GM12873 (cell line): ENCODE data around the gene AKAP13.

ENCODE experiments used
- TF ChIP-seq, protein P1 (sequence below): IDR thresholded peaks from 2 replicates; pipeline ENCODE4 v1.5.1; 2012; ENCODE audit warnings: low read depth, mild to moderate bottlenecking, moderate library complexity, low read length, control low read depth; ENCODE audit not compliant: insufficient read depth; ENCODE audit errors: missing control alignments

The AKAP13 gene

DNA sequence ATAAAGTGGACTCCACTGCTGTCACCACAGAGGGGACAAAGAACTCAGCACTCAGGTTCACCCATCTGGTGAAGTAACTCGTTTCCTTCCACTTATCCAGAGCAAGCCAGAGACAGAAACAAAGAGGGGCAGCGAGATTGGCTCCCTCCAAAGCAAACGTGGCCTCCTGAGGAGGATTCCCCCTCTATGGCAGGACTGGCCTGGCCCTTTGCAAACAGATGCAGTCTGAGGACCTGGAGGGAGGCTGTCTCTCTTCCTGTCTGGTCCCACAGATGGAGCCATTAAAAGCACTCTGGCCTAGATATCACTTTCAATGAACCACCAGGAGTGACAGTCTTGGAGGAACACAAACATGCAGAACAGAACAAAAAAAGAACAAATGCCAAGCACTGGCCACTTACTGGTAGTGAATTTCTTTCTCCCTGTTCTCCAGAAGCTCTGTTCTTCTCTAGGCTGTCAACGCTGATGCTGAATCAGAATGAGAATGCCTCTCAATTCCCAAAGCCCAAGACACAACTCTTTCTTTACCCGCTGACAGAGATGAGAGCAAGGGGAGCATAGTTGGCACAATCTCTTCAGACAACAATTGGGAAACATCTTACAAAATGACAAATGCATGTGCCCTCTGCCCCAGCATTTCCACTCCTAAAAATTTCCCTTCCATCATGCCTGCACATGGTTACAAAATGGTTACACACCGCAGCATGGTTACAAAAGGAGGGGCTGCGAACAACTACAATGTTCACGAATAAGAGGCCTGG is 400.0 kb downstream of the AKAP13 start:
- TF ChIP-seq, protein P1, sequence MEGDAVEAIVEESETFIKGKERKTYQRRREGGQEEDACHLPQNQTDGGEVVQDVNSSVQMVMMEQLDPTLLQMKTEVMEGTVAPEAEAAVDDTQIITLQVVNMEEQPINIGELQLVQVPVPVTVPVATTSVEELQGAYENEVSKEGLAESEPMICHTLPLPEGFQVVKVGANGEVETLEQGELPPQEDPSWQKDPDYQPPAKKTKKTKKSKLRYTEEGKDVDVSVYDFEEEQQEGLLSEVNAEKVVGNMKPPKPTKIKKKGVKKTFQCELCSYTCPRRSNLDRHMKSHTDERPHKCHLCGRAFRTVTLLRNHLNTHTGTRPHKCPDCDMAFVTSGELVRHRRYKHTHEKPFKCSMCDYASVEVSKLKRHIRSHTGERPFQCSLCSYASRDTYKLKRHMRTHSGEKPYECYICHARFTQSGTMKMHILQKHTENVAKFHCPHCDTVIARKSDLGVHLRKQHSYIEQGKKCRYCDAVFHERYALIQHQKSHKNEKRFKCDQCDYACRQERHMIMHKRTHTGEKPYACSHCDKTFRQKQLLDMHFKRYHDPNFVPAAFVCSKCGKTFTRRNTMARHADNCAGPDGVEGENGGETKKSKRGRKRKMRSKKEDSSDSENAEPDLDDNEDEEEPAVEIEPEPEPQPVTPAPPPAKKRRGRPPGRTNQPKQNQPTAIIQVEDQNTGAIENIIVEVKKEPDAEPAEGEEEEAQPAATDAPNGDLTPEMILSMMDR, result no peak

DNA sequence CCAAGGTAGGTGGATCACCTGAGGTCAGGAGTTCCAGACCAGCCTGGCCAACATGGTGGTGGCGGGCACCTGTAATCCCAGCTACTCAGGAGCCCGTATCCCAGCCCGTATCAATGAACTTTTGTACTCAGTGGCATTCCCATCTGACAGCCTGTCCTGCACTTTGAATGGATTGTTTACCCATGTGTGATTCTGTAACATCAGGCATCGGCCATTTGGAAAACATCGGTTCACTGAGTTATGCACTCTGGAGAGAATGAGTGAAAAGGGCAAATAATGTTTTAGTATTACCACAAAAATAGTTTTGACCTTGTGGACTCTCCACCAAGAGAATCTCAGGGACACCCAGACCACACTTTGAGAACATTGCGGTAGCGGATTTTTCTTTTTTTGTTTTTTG is 400.7 kb downstream of the AKAP13 start:
- TF ChIP-seq, protein P1, result no peak

DNA sequence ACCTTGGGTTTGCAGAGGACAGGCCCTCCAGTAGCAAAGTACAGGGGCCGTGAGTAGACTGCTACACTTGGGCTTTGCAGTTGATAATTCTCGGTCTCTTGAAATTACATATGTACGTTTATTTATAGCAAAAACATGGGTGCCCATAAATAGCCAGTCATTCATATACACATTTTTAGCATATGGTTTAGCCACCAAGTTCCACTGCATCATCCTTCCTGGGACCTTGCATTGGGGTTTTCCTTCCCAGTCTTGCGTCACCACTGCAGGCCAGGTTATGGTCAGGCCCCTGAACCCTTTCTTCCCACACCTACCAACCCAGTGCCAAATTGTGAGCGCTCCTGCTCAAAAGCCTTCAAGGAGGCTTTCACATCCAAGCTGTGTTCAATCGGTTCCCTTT is 401.7 kb downstream of the AKAP13 start:
- TF ChIP-seq, protein P1, result no peak

GRCh38 chr15:85785887-85786780 is 405.7 kb downstream of the AKAP13 start:
- TF ChIP-seq, protein P1, result no peak

- TF ChIP-seq, protein P1, result no peak
Measured at GRCh38 chr15:85786781-85787114, 406.3 kb downstream of the AKAP13 start.

DNA sequence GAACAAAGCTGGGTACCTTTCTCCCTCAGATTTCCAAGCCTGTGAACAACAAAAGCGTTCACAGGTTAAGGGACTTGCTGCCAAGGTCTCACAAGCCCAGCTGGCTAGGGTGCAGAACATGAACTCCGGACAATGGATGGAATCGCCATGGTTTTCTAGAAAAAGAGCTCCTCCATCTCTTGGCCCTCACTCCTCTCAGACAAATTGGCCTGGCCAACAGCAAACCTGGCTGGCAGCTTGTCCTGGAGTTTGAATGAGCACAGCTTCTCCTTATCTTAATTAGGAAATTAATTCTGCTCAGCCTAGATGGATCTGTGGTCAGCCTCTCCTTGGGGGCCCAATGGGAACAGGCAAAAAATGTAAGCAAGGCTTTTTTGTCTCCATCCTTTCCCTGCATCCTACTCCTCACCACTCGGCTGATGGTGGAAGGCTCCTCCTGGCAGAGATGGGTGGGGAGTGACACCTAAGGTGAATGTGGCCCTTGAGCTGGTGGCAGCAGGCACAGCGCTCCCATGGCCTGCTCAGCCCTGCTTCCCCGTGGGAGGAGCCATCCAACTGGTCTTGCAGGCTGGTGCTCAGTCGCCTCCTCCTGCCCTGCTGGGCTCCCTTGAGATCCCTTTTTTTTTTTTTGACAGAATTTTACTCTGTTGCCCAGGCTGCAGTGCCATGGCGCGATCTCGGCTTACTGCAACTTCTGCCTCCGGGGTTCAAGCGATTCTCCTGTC is 408.5 kb downstream of the AKAP13 start:
- TF ChIP-seq, protein P1, result no peak

GRCh38 chr15:85789496-85789875 is 409.1 kb downstream of the AKAP13 start:
- TF ChIP-seq, protein P1, result no peak
